Stimulated activated naive CD8-positive, alpha-beta T cell treated with anti-CD3 and anti-CD28 coated beads, Interleukin-15, Interleukin-2, amounts not matched to agents 100 ng/mL and 50 ng/mL, for 24 hours (primary cell): ENCODE data around the gene HAPSTR1.
A peak's percentile ranks its signal among the peaks of the same experiment; 100 is the strongest.

Source experiments
- H3K27ac Mint-ChIP-seq: one replicate; pipeline ENCODE4 v1.8.0; 2021; ENCODE audit warnings: mild to moderate bottlenecking, mixed read lengths
- H3K27me3 Mint-ChIP-seq: one replicate; pipeline ENCODE4 v1.8.0; 2021; ENCODE audit warnings: mixed read lengths
- H3K36me3 Mint-ChIP-seq: one replicate; pipeline ENCODE4 v1.8.0; 2021; ENCODE audit warnings: low read depth, mixed read lengths
- H3K4me1 Mint-ChIP-seq: one replicate; pipeline ENCODE4 v1.8.0; 2021; ENCODE audit warnings: low read depth, mixed read lengths
- H3K4me3 Mint-ChIP-seq: one replicate; pipeline ENCODE4 v1.8.0; 2021; ENCODE audit warnings: mild to moderate bottlenecking, mixed read lengths
- H3K9me3 Mint-ChIP-seq: one replicate; pipeline ENCODE4 v1.8.0; 2021; ENCODE audit warnings: mixed read lengths

HAPSTR1 gene

GRCh38 chr16:9115277-9115676 lies 23.8 kb downstream of the HAPSTR1 start:
- H3K4me1 Mint-ChIP-seq, result peaks cover 83% of the 10 kb centered on the region
- no peak overlapping the region for H3K27ac Mint-ChIP-seq
- H3K36me3 Mint-ChIP-seq, result peaks cover 95% of the 10 kb centered on the region
- H3K27me3 Mint-ChIP-seq, result no peaks in the 10 kb centered on the region
- H3K9me3 Mint-ChIP-seq, result no peaks in the 10 kb centered on the region
- no peak overlapping the region for H3K4me3 Mint-ChIP-seq

- H3K4me3 Mint-ChIP-seq, result no peak overlapping the region
- no peak overlapping the region for H3K27ac Mint-ChIP-seq
- peaks cover 74% of the 10 kb centered on the region for H3K4me1 Mint-ChIP-seq
- H3K9me3 Mint-ChIP-seq, result no peaks in the 10 kb centered on the region
- H3K36me3 Mint-ChIP-seq, result peaks cover 95% of the 10 kb centered on the region
- no peaks in the 10 kb centered on the region for H3K27me3 Mint-ChIP-seq
Observed at GRCh38 chr16:9116141-9116540, 24.7 kb downstream of the HAPSTR1 start.

- Mint-ChIP-seq H3K36me3 (peaks cover 86% of the 10 kb centered on the region), H3K27me3 (no peaks in the 10 kb centered on the region), H3K9me3 (no peaks in the 10 kb centered on the region), H3K4me1 (peaks cover 67% of the 10 kb centered on the region), H3K27ac (peak overlapping the region; percentile 22), H3K4me3 (no peak overlapping the region)
Observed at GRCh38 chr16:9118170-9118569, 26.7 kb downstream of the HAPSTR1 start.

GRCh38 chr16:9119795-9120194 lies 28.4 kb downstream of the HAPSTR1 start:
- peaks cover 83% of the 10 kb centered on the region for H3K36me3 Mint-ChIP-seq
- no peaks in the 10 kb centered on the region for H3K9me3 Mint-ChIP-seq
- H3K4me3 Mint-ChIP-seq, result no peak overlapping the region
- no peaks in the 10 kb centered on the region for H3K27me3 Mint-ChIP-seq
- no peak overlapping the region for H3K27ac Mint-ChIP-seq
- peaks cover 67% of the 10 kb centered on the region for H3K4me1 Mint-ChIP-seq

GRCh38 chr16:9122342-9122741 lies 30.9 kb downstream of the HAPSTR1 start:
- no peak overlapping the region for H3K4me3 Mint-ChIP-seq
- no peak overlapping the region for H3K27ac Mint-ChIP-seq
- H3K27me3 Mint-ChIP-seq, result no peaks in the 10 kb centered on the region
- H3K4me1 Mint-ChIP-seq, result peaks cover 67% of the 10 kb centered on the region
- peaks cover 63% of the 10 kb centered on the region for H3K36me3 Mint-ChIP-seq
- H3K9me3 Mint-ChIP-seq, result no peaks in the 10 kb centered on the region

- H3K9me3 Mint-ChIP-seq, result no peaks in the 10 kb centered on the region
- no peak overlapping the region for H3K4me3 Mint-ChIP-seq
- no peak overlapping the region for H3K27ac Mint-ChIP-seq
- no peaks in the 10 kb centered on the region for H3K27me3 Mint-ChIP-seq
- H3K4me1 Mint-ChIP-seq, result peaks cover 67% of the 10 kb centered on the region
- H3K36me3 Mint-ChIP-seq, result peaks cover 56% of the 10 kb centered on the region
Observed at GRCh38 chr16:9122969-9123368, 31.5 kb downstream of the HAPSTR1 start.

- H3K27ac Mint-ChIP-seq, result peak overlapping the region; percentile 76
- H3K4me1 Mint-ChIP-seq, result peaks cover 67% of the 10 kb centered on the region
- H3K4me3 Mint-ChIP-seq, result no peak overlapping the region
- peaks cover 54% of the 10 kb centered on the region for H3K36me3 Mint-ChIP-seq
- H3K9me3 Mint-ChIP-seq, result no peaks in the 10 kb centered on the region
- H3K27me3 Mint-ChIP-seq, result no peaks in the 10 kb centered on the region
Observed at GRCh38 chr16:9123401-9123800, 32.0 kb downstream of the HAPSTR1 start.

GRCh38 chr16:9123871-9124270 lies 32.4 kb downstream of the HAPSTR1 start:
- Mint-ChIP-seq H3K27me3 (no peaks in the 10 kb centered on the region), H3K4me1 (peaks cover 67% of the 10 kb centered on the region), H3K9me3 (no peaks in the 10 kb centered on the region), H3K36me3 (peaks cover 49% of the 10 kb centered on the region), H3K4me3 (no peak overlapping the region), H3K27ac (peak overlapping the region; percentile 76)

GRCh38 chr16:9124444-9124843 lies 33.0 kb downstream of the HAPSTR1 start:
- Mint-ChIP-seq H3K4me3 (no peak overlapping the region), H3K9me3 (no peaks in the 10 kb centered on the region), H3K36me3 (peaks cover 43% of the 10 kb centered on the region), H3K27ac (peak overlapping the region; percentile 50), H3K27me3 (no peaks in the 10 kb centered on the region), H3K4me1 (peaks cover 69% of the 10 kb centered on the region)

- H3K9me3 Mint-ChIP-seq, result no peaks in the 10 kb centered on the region
- no peaks in the 10 kb centered on the region for H3K27me3 Mint-ChIP-seq
- H3K27ac Mint-ChIP-seq, result peak overlapping the region; percentile 51
- peaks cover 37% of the 10 kb centered on the region for H3K36me3 Mint-ChIP-seq
- H3K4me3 Mint-ChIP-seq, result no peak overlapping the region
- H3K4me1 Mint-ChIP-seq, result peaks cover 69% of the 10 kb centered on the region
Observed at GRCh38 chr16:9124908-9125584, 33.6 kb downstream of the HAPSTR1 start.

- Mint-ChIP-seq H3K4me1 (peaks cover 72% of the 10 kb centered on the region), H3K27ac (peak overlapping the region; percentile 61), H3K27me3 (no peaks in the 10 kb centered on the region), H3K9me3 (no peaks in the 10 kb centered on the region), H3K36me3 (peaks cover 30% of the 10 kb centered on the region), H3K4me3 (peak overlapping the region; percentile 15)
Observed at GRCh38 chr16:9125658-9126505, 34.4 kb downstream of the HAPSTR1 start.

GRCh38 chr16:9126609-9127008 lies 35.2 kb downstream of the HAPSTR1 start:
- Mint-ChIP-seq H3K27ac (peak overlapping the region; percentile 85), H3K9me3 (no peaks in the 10 kb centered on the region), H3K4me3 (peak overlapping the region; percentile 10), H3K4me1 (peaks cover 74% of the 10 kb centered on the region), H3K27me3 (no peaks in the 10 kb centered on the region), H3K36me3 (peaks cover 24% of the 10 kb centered on the region)

GRCh38 chr16:9128346-9129342 lies 37.2 kb downstream of the HAPSTR1 start:
- Mint-ChIP-seq H3K27ac (peak overlapping the region; percentile 85), H3K4me1 (peaks cover 62% of the 10 kb centered on the region), H3K4me3 (no peak overlapping the region), H3K9me3 (no peaks in the 10 kb centered on the region), H3K27me3 (no peaks in the 10 kb centered on the region), H3K36me3 (peaks cover 14% of the 10 kb centered on the region)

GRCh38 chr16:9134306-9134705 lies 42.9 kb downstream of the HAPSTR1 start:
- Mint-ChIP-seq H3K4me3 (no peak overlapping the region), H3K27me3 (peaks cover 4% of the 10 kb centered on the region), H3K27ac (no peak overlapping the region), H3K4me1 (peaks cover 26% of the 10 kb centered on the region), H3K36me3 (no peaks in the 10 kb centered on the region), H3K9me3 (no peaks in the 10 kb centered on the region)
